ENCODE measurements around the gene PCGF3. TPM values are rescaled to one million over a fixed set of nuclear protein-coding genes. Genes with fewer than 3 reads are reported as not detected.
A peak's percentile ranks its signal among the peaks of the same experiment; 100 is the strongest.

Gene PCGF3
- total RNA-seq, 1 donor from 2014 or later = 35.0 TPM

DNA sequence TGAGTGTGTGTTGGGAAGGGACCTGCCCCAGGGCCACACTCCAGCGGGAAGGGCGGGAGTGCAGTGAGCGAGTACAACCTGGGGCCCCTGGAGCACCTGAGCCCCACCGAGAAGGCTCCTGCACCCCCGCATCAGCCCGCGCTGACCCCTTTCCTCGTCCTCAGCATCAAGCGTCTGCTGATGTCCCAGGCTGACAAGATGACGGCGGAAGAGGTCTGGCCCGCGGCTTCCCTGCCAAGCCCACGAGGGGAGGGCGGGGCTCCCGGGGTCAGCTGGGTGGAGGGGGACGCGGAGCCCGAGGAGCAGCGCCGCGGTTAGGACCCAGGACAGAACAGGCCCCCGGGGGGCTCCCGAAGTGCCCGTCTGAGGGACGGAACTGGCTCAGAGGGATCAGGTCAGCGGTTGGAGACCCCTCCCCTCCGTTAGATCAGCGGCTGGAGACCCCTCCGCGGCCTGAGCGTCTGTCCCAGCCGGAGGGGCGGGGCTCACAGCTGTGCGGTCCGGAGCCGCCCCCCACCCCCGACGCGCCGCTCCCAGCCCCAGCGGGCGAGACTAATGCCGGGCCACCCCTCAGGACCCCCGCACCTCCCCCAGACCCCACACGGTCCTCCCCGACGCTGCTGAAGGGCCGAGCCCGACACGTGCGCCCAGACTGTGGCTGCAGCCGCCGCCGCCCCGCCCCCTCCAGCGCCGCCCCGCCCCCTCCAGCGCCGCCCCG is 24.5 kb upstream of the PCGF3 start:
- H3K27me3 Mint-ChIP-seq (ENCODE audit: low read depth) = no peaks in the 10 kb centered on the region
- peak overlapping the region; percentile 45 for H3K4me3 Mint-ChIP-seq (ENCODE audit: low read depth)
- no peaks in the 10 kb centered on the region for H3K4me1 Mint-ChIP-seq (ENCODE audit: low read depth)
- no peaks in the 10 kb centered on the region for H3K36me3 Mint-ChIP-seq (ENCODE audit: low read depth)
- peak; percentile 41 for DNase-seq (ENCODE audit: low spot score)
- no peaks in the 10 kb centered on the region for H3K9me3 Mint-ChIP-seq
- no peak overlapping the region for H3K27ac Mint-ChIP-seq
- intact Hi-C loops (cut with micrococcal nuclease) = loop anchor here (5.0 kb wide), 1 partner anchor 344 kb away; the partner anchor contains the start of gene ZNF141

DNA sequence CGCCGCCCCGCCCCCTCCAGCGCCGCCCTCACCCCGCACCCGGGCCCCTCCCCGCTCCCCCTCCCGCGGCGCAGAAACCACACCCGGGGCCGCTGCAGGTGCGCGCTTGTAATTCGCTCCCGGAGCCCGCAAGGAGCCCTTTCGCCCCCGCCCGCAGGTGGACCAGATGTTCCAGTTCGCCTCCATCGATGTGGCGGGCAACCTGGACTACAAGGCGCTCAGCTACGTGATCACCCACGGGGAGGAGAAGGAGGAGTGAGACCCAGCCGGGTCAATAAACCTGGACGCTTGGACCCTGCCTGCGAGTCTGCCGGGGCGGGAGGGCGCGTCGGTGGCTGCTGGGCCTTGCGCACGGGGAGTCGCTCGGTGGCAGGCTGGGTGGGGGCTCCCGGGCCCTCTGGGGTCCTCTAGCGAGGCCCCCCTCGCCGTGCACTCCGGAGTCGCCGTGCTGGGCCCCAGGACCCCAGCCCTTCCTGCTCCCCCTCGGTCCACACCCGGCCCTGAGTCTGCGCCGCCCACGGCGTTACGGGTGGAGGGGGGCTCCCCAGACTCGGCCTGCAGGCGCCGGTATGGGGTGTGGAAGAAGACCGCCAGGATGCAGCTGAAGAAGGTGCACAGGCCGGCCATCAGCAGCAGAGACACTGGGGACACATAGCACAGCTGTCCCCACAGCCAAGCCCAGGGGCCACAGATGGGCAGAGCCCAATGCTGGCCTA is 23.7 kb upstream of the PCGF3 start:
- intact Hi-C loops (cut with micrococcal nuclease) = loop anchor here (5.0 kb wide), 1 partner anchor 345 kb away; the partner anchor contains the start of gene ZNF141
- DNase-seq (ENCODE audit: low spot score) = no peak
- Mint-ChIP-seq H3K27ac (no peak overlapping the region), H3K36me3 (ENCODE audit: low read depth) (no peaks in the 10 kb centered on the region), H3K4me3 (ENCODE audit: low read depth) (no peak overlapping the region), H3K9me3 (no peaks in the 10 kb centered on the region), H3K4me1 (ENCODE audit: low read depth) (no peaks in the 10 kb centered on the region), H3K27me3 (ENCODE audit: low read depth) (no peaks in the 10 kb centered on the region)

GRCh38 chr4:682490-683172 is 23.0 kb upstream of the PCGF3 start:
- H3K4me3 Mint-ChIP-seq (ENCODE audit: low read depth) = no peak overlapping the region
- intact Hi-C loops (cut with micrococcal nuclease) = loop anchor here (5.0 kb wide), 1 partner anchor 345 kb away; the partner anchor contains the start of gene ZNF141
- H3K4me1 Mint-ChIP-seq (ENCODE audit: low read depth) = no peaks in the 10 kb centered on the region
- no peaks in the 10 kb centered on the region for H3K36me3 Mint-ChIP-seq (ENCODE audit: low read depth)
- no peak overlapping the region for H3K27ac Mint-ChIP-seq
- no peaks in the 10 kb centered on the region for H3K9me3 Mint-ChIP-seq
- H3K27me3 Mint-ChIP-seq (ENCODE audit: low read depth) = peaks cover under 1% of the 10 kb centered on the region
- no peak for DNase-seq (ENCODE audit: low spot score)

- H3K27me3 Mint-ChIP-seq (ENCODE audit: low read depth) = peaks cover 5% of the 10 kb centered on the region
- no peaks in the 10 kb centered on the region for H3K36me3 Mint-ChIP-seq (ENCODE audit: low read depth)
- H3K4me1 Mint-ChIP-seq (ENCODE audit: low read depth) = no peaks in the 10 kb centered on the region
- no peak overlapping the region for H3K4me3 Mint-ChIP-seq (ENCODE audit: low read depth)
- no peak for DNase-seq (ENCODE audit: low spot score)
- no peak overlapping the region for H3K27ac Mint-ChIP-seq
- intact Hi-C loops (cut with micrococcal nuclease) = loop anchor here (5.0 kb wide), 1 partner anchor 346 kb away; the partner anchor contains the start of gene ZNF141
- H3K9me3 Mint-ChIP-seq = no peaks in the 10 kb centered on the region
These were observed 22.3 kb upstream of the PCGF3 start for GRCh38 chr4:683247-683897.

GRCh38 chr4:683982-684622 is 21.5 kb upstream of the PCGF3 start:
- Mint-ChIP-seq H3K36me3 (ENCODE audit: low read depth) (no peaks in the 10 kb centered on the region), H3K4me1 (ENCODE audit: low read depth) (no peaks in the 10 kb centered on the region), H3K9me3 (no peaks in the 10 kb centered on the region), H3K4me3 (ENCODE audit: low read depth) (no peak overlapping the region), H3K27me3 (ENCODE audit: low read depth) (peaks cover 5% of the 10 kb centered on the region), H3K27ac (no peak overlapping the region)
- peak; percentile 33 for DNase-seq (ENCODE audit: low spot score)
- intact Hi-C loops (cut with micrococcal nuclease) = loop anchor here (5.0 kb wide), 1 partner anchor 347 kb away; the partner anchor contains the start of gene ZNF141

GRCh38 chr4:684623-685327 is 20.9 kb upstream of the PCGF3 start:
- no peak for DNase-seq (ENCODE audit: low spot score)
- H3K9me3 Mint-ChIP-seq = no peaks in the 10 kb centered on the region
- no peak overlapping the region for H3K27ac Mint-ChIP-seq
- H3K27me3 Mint-ChIP-seq (ENCODE audit: low read depth) = peaks cover 5% of the 10 kb centered on the region
- intact Hi-C loops (cut with micrococcal nuclease) = loop anchor here (5.0 kb wide), 1 partner anchor 347 kb away; the partner anchor contains the start of gene ZNF141
- H3K4me3 Mint-ChIP-seq (ENCODE audit: low read depth) = no peak overlapping the region
- no peaks in the 10 kb centered on the region for H3K4me1 Mint-ChIP-seq (ENCODE audit: low read depth)
- H3K36me3 Mint-ChIP-seq (ENCODE audit: low read depth) = no peaks in the 10 kb centered on the region

DNA sequence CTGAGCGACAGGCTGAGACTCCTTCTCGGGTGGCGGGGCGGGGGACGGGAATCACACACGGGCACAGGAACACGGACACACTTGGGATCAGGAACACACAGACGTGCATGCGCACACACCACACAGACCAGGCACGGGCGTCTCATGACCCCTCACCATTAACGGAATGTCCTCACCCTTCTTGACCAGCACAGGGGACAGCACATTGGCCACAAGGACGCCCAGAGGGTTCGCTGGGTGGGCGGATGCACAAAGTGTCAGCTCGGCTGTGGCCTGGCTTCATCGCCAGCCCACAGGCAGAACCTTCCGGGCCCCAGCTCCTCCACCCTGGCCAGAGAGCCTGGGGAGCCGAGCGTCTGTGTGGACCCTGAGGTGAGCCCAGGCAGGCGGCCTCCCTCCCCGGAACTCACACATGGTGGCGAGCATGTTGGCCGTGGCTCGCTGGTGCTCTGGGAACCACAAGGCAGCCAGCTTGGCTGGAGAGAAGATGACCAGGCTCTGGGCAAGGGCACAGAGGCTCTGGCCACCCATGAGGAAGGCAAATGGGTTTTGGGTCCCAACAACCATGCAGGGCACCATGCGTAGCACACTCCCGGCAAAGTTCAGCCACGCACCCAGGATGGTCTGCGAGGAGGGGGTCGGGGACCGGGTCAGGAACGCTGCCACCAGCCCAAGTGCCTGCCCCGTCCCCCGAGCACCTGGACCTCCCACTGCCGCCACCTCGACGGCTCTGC is 19.8 kb upstream of the PCGF3 start:
- no peak for DNase-seq (ENCODE audit: low spot score)
- intact Hi-C loops (cut with micrococcal nuclease) = no loop called here
- H3K36me3 Mint-ChIP-seq (ENCODE audit: low read depth) = no peaks in the 10 kb centered on the region
- no peaks in the 10 kb centered on the region for H3K9me3 Mint-ChIP-seq
- H3K27ac Mint-ChIP-seq = no peak overlapping the region
- H3K4me3 Mint-ChIP-seq (ENCODE audit: low read depth) = no peak overlapping the region
- H3K27me3 Mint-ChIP-seq (ENCODE audit: low read depth) = peaks cover 12% of the 10 kb centered on the region
- no peaks in the 10 kb centered on the region for H3K4me1 Mint-ChIP-seq (ENCODE audit: low read depth)

DNA sequence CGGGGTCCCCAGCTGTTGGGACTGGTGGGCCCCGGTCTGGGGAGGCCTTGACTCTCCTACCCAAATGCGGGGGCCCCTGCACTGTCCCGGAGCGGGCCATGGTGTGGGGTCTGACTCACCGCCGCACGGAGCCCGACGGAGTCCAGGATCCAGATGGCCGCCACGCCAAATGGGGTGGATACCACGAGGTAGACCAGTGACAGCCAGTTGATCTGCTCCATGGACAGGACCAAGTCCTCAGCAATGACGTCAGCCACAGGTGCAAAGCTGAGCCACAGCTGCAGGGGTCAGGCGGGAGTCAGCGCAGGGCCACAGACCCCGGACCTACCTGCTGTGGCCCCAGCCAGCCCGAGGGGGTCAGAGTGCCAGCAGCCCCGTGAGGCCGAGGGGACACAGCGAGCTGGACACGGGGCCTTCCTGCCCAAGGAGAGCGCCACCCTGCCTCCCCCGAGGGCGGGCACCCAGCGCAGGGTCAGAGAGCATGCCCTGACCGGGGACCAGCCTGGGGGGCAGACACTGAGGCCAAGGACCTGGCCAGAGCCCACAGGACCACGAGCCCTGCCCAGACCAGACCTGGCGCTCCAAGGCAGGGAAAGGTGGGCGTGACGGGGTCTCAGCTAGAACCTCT is 19.1 kb upstream of the PCGF3 start:
- Mint-ChIP-seq H3K4me1 (ENCODE audit: low read depth) (no peaks in the 10 kb centered on the region), H3K4me3 (ENCODE audit: low read depth) (no peak overlapping the region), H3K27ac (no peak overlapping the region), H3K9me3 (no peaks in the 10 kb centered on the region), H3K27me3 (ENCODE audit: low read depth) (peaks cover 12% of the 10 kb centered on the region), H3K36me3 (ENCODE audit: low read depth) (no peaks in the 10 kb centered on the region)
- no peak for DNase-seq (ENCODE audit: low spot score)
- intact Hi-C loops (cut with micrococcal nuclease) = no loop called here

DNA sequence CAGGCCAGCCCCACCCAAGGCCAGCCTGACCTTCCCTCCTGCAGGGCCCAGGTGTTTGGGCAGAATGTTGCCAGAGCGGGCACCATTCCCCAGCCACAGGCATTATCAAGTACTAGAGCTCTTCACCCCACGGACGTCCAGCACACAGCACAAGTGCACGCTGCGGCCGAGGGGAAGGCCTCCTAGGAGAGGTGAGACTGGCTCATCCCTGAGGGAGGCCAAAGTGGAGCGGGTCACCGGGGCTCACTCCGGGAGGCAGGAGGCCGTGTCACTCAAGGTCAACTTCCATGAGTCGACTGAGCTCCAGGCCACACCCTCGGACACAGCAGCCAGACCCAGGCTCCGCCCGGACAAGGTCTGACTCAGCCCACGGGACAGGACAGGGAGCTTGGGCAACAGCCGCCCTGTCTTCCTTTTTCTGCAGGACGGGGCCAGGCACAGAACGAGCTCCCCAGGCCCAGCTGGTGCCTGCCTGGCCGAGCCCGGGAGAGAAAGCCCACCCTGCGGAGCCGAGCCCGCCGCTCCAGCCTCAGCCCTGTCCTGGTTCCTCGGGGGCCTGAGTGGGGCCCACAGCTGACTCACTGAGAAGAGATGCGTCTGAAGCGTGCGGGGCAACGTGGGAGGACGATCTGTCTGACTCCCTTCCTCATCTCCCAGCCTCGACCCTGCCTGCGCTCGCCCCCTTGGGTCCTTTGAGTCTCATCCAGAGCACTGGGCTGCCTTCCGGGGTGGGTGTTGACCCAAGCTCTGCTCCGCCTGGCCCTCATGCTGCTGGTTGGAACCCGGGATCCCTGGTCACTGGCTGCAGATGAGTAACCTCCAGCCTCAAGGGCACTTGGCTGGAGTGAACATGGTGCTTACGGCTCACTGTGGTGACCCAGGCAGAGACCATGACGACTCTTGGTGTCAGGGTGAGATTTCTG is 18.3 kb upstream of the PCGF3 start:
- no peaks in the 10 kb centered on the region for H3K36me3 Mint-ChIP-seq (ENCODE audit: low read depth)
- peaks cover 12% of the 10 kb centered on the region for H3K27me3 Mint-ChIP-seq (ENCODE audit: low read depth)
- H3K4me1 Mint-ChIP-seq (ENCODE audit: low read depth) = no peaks in the 10 kb centered on the region
- intact Hi-C loops (cut with micrococcal nuclease) = no loop called here
- no peaks in the 10 kb centered on the region for H3K9me3 Mint-ChIP-seq
- no peak overlapping the region for H3K27ac Mint-ChIP-seq
- DNase-seq (ENCODE audit: low spot score) = no peak
- no peak overlapping the region for H3K4me3 Mint-ChIP-seq (ENCODE audit: low read depth)
